Karpas-422 (cell line): Measurements from ENCODE around the gene LKAAEAR1. TPM values are rescaled to one million over a fixed set of nuclear protein-coding genes. Genes with fewer than 3 reads are reported as not detected.
A peak's percentile ranks its signal among the peaks of the same experiment; 100 is the strongest.
"Not testable (repeated sequence)": the region's sequence is repeated elsewhere in the genome, so short reads cannot be mapped to it uniquely, and the experiment has no call there.

Source experiments
- DNase-seq: peaks from one replicate; pipeline ENCODE4 v3.0.0-alpha.2; 2015
- H2AFZ ChIP-seq: fragments of 200-600 bp; sonication (generic); 2 replicates; pipeline ENCODE4 v1.6.1; 2014; ENCODE audit warnings: antibody characterized with exemption, low read length, mixed read lengths
- H3K27ac ChIP-seq: fragments of 200-600 bp; sonication (generic); 2 replicates; pipeline ENCODE4 v1.5.1; 2014; ENCODE audit warnings: mild to moderate bottlenecking, low read length, moderate library complexity
- H3K27me3 ChIP-seq: fragments of 200-600 bp; sonication (generic); 2 replicates; pipeline ENCODE4 v1.6.1; 2014; ENCODE audit warnings: low read length, mixed read lengths
- H3K36me3 ChIP-seq: fragments of 200-600 bp; sonication (generic); 2 replicates; pipeline ENCODE4 v1.6.1; 2014; ENCODE audit warnings: low read length, mixed read lengths; ENCODE audit not compliant: insufficient read depth
- H3K4me1 ChIP-seq: fragments of 200-600 bp; sonication (generic); 2 replicates; pipeline ENCODE4 v1.6.1; 2014; ENCODE audit warnings: mild to moderate bottlenecking, low read length, mixed read lengths
- H3K4me2 ChIP-seq: fragments of 200-600 bp; sonication (generic); 2 replicates; pipeline ENCODE4 v1.6.1; 2014; ENCODE audit warnings: low read length, low read depth, mild to moderate bottlenecking; ENCODE audit not compliant: poor library complexity, severe bottlenecking
- H3K4me3 ChIP-seq: fragments of 200-600 bp; sonication (generic); 2 replicates; pipeline ENCODE4 v1.5.1; 2014; ENCODE audit warnings: mild to moderate bottlenecking, antibody characterized with exemption, low read length, mixed read lengths
- H3K79me2 ChIP-seq: fragments of 200-600 bp; sonication (generic); 2 replicates; pipeline ENCODE4 v1.6.1; 2014; ENCODE audit warnings: mild to moderate bottlenecking, low read length, mixed read lengths
- H3K9ac ChIP-seq: fragments of 200-600 bp; sonication (generic); 2 replicates; pipeline ENCODE4 v1.6.0; 2014; ENCODE audit warnings: low read length
- H3K9me2 ChIP-seq: fragments of 200-600 bp; sonication (generic), shearing (Covaris generic); replicated peaks from 2 replicates; pipeline ENCODE4 v1.6.0; 2014; ENCODE audit warnings: mild to moderate bottlenecking, low read length, moderate library complexity; ENCODE audit not compliant: insufficient read depth
- H3K9me3 ChIP-seq: fragments of 300-700, 200-600 bp; sonication (generic); 2 replicates; pipeline ENCODE4 v1.6.1; 2014; ENCODE audit warnings: low read length, mixed read lengths
- H4K20me1 ChIP-seq: fragments of 200-600 bp; sonication (generic); 2 replicates; pipeline ENCODE4 v1.6.1; 2014; ENCODE audit warnings: mild to moderate bottlenecking, antibody characterized with exemption, low read length, low read depth; ENCODE audit not compliant: insufficient read depth
- total RNA-seq: library from RNA; depleted of rRNA; stranded (reverse); fragments of >200 nt; shearing (Covaris generic); gene quantifications from 2 replicates; pipeline ENCODE4 v1.2.3, GENCODE V29; 2014; ENCODE audit warnings: low replicate concordance

LKAAEAR1 gene
- total RNA-seq, 1 experiment from 2014 or later = not detected

- H3K9ac ChIP-seq = no peak overlapping the region
- H3K4me3 ChIP-seq = no peak overlapping the region
- H3K4me2 ChIP-seq = peak overlapping the region; percentile 51
Observed at GRCh38 chr20:64119681-64120341, 35.6 kb upstream of the LKAAEAR1 start.

DNA sequence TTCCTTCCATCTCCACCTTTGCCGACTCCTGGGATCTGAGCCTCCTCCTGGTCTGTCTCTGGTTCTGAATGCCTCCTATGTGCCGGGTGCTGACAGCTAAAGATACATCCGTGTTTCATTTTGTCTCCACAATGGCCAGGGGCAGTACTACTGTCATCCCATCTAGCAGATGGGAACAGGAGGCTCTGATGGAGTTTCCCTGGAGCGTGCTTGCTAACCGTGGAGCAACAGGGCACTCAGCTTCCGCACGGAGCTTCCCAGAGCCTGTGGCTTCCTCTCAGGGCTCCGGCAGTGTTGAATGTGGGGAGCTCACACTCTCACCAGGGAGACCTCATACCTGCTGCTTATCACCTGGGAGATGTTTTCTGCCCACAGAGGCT lies 35.1 kb upstream of the LKAAEAR1 start:
- Histone ChIP-seq H3K9me3 (no peaks in the 10 kb centered on the region), H4K20me1 (no peaks in the 10 kb centered on the region), H3K9me2 (no peaks in the 10 kb centered on the region), H2AFZ (no peak overlapping the region), H3K4me2 (no peak overlapping the region), H3K4me1 (peaks cover 11% of the 10 kb centered on the region), H3K27ac (no peak overlapping the region), H3K79me2 (no peaks in the 10 kb centered on the region), H3K36me3 (no peaks in the 10 kb centered on the region), H3K4me3 (no peak overlapping the region), H3K9ac (no peak overlapping the region), H3K27me3 (no peaks in the 10 kb centered on the region)
- DNase-seq = no peak

More at GRCh38 chr20:64119681-64120341, 35.6 kb upstream of the LKAAEAR1 start:
- no peak overlapping the region for H3K27ac ChIP-seq
- no peak for DNase-seq
- H3K9me2 ChIP-seq = no peaks in the 10 kb centered on the region
- H4K20me1 ChIP-seq = no peaks in the 10 kb centered on the region
- no peak overlapping the region for H2AFZ ChIP-seq
- H3K27me3 ChIP-seq = no peaks in the 10 kb centered on the region
- no peaks in the 10 kb centered on the region for H3K36me3 ChIP-seq
- no peaks in the 10 kb centered on the region for H3K9me3 ChIP-seq
- H3K79me2 ChIP-seq = no peaks in the 10 kb centered on the region
- peaks cover 11% of the 10 kb centered on the region for H3K4me1 ChIP-seq

GRCh38 chr20:64117432-64117777 lies 33.2 kb upstream of the LKAAEAR1 start:
- DNase-seq, H3K9me2 ChIP-seq: not testable (repeated sequence)

GRCh38 chr20:64116541-64117431 lies 32.6 kb upstream of the LKAAEAR1 start:
- H3K27me3 ChIP-seq = no peaks in the 10 kb centered on the region
- no peak for DNase-seq
- no peaks in the 10 kb centered on the region for H4K20me1 ChIP-seq
- H3K9me3 ChIP-seq = no peaks in the 10 kb centered on the region
- no peak overlapping the region for H3K4me2 ChIP-seq
- H3K9ac ChIP-seq = no peak overlapping the region
- H3K4me1 ChIP-seq = peaks cover 22% of the 10 kb centered on the region
- no peaks in the 10 kb centered on the region for H3K79me2 ChIP-seq
- H3K9me2 ChIP-seq = no peaks in the 10 kb centered on the region
- no peak overlapping the region for H2AFZ ChIP-seq
- no peaks in the 10 kb centered on the region for H3K36me3 ChIP-seq
- no peak overlapping the region for H3K27ac ChIP-seq
- H3K4me3 ChIP-seq = no peak overlapping the region

More at GRCh38 chr20:64117432-64117777, 33.2 kb upstream of the LKAAEAR1 start:
- H2AFZ ChIP-seq, H3K36me3 ChIP-seq, H3K79me2 ChIP-seq, H3K4me2 ChIP-seq, H3K9me3 ChIP-seq, H3K4me3 ChIP-seq, H3K27ac ChIP-seq, H3K9ac ChIP-seq, H4K20me1 ChIP-seq, H3K27me3 ChIP-seq: not testable (repeated sequence)
- H3K4me1 ChIP-seq = peaks cover 16% of the 10 kb centered on the region

- Histone ChIP-seq H3K4me1 (peaks cover 27% of the 10 kb centered on the region), H3K4me3 (no peak overlapping the region), H3K9me2 (no peaks in the 10 kb centered on the region), H3K9ac (no peak overlapping the region), H2AFZ (no peak overlapping the region), H3K4me2 (no peak overlapping the region), H3K27me3 (no peaks in the 10 kb centered on the region), H4K20me1 (no peaks in the 10 kb centered on the region), H3K36me3 (no peaks in the 10 kb centered on the region), H3K79me2 (no peaks in the 10 kb centered on the region), H3K9me3 (no peaks in the 10 kb centered on the region), H3K27ac (no peak overlapping the region)
- no peak for DNase-seq
Observed at GRCh38 chr20:64116016-64116415, 31.8 kb upstream of the LKAAEAR1 start.

DNA sequence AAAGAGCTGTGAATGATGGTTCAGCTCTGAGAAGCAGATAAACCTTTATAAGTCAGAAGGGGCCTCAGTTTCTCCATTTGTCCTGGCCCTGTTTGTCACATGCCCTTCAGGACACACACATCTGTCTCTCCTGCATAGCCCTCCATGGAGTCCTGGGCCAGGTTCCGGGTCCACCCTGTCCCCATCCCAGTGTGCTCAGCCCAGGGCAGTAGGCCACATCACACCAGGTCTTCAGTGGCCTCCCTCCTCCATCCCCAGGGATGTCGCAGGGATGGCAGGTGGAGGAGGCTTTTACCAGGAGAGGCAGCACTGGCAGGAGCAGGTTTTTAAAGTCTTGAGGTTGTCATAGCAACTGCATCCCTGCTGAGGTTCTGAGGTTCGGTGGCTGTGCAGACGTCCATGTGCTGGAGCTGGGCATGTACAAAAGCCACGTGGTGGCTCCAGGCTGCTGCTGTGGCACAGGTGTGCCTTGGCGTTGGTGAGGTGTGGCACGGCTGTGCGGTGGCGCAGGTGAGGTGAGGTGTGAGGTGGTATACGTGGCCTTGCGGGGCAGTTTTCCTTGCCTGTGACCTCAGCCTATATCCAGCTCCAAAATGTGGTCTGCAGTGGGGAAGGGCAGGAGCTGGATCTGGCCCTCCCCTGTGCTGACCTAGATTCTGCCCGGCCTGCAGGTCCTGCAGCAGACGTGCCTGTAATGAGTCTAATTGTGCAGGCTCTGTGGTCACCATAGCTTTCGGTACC lies 31.1 kb upstream of the LKAAEAR1 start:
- H3K79me2 ChIP-seq = no peaks in the 10 kb centered on the region

DNA sequence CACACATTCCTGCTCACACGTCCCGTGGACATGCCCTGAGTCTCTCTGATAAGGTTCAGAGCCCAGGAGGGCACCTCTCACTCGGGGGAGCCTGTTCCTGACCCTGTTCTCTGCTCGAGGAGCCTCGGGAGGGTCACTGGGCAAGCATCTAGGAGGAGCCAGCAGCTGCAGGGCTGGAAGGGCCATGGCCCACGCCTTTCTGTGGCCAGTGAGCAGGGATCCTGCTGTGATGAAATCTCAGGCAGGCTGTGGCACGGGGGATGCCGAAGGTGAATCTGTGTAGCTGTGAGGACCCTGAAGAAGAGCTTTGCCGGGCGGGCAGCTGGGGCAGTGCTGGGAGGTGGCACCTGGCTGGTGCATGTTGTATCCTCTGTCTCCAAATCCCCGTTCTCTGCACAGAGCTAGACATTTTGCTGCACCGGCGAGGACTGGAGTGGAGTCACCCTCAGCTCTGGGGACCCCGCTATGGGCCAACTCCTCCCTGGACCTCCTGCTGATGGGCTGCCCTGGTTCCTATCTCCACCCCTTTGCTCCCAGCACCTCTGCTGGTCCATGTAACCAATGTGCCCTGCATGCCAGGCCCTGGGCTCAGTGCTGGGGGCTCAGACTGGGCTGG lies 30.3 kb upstream of the LKAAEAR1 start:
- Histone ChIP-seq H4K20me1 (no peaks in the 10 kb centered on the region), H3K27me3 (no peaks in the 10 kb centered on the region), H3K27ac (no peak overlapping the region), H3K9ac (no peak overlapping the region), H3K4me2 (no peak overlapping the region), H3K9me3 (no peaks in the 10 kb centered on the region), H3K4me3 (no peak overlapping the region), H3K36me3 (no peaks in the 10 kb centered on the region), H2AFZ (no peak overlapping the region), H3K9me2 (no peaks in the 10 kb centered on the region), H3K4me1 (peaks cover 21% of the 10 kb centered on the region), H3K79me2 (no peaks in the 10 kb centered on the region)
- DNase-seq = no peak

More for the DNA sequence above, 31.1 kb upstream of the LKAAEAR1 start:
- Histone ChIP-seq H3K27me3 (no peaks in the 10 kb centered on the region), H3K4me3 (no peak overlapping the region), H3K27ac (no peak overlapping the region), H2AFZ (no peak overlapping the region), H3K4me1 (peaks cover 23% of the 10 kb centered on the region), H4K20me1 (no peaks in the 10 kb centered on the region), H3K9ac (no peak overlapping the region), H3K36me3 (no peaks in the 10 kb centered on the region), H3K9me3 (no peaks in the 10 kb centered on the region), H3K9me2 (no peaks in the 10 kb centered on the region), H3K4me2 (no peak overlapping the region)
- no peak for DNase-seq
